HG02885 (cell line): ENCODE results near the gene RRP15.

Experiments
- ATAC-seq: cut with Tn5 transposase; IDR thresholded peaks from one replicate; pipeline ENCODE4 v1.9.1; 2021; ENCODE audit warnings: mild to moderate bottlenecking; ENCODE audit not compliant: unreplicated experiment, poor library complexity

Gene RRP15

GRCh38 chr1:218284917-218285635 lies at the start of gene RRP15:
Gene RRP15, plus strand, starts transcription at chr1:218285293. Its CDS starts 24 bp downstream, at chr1:218285317.
- peak; percentile 100 for ATAC-seq

DNA sequence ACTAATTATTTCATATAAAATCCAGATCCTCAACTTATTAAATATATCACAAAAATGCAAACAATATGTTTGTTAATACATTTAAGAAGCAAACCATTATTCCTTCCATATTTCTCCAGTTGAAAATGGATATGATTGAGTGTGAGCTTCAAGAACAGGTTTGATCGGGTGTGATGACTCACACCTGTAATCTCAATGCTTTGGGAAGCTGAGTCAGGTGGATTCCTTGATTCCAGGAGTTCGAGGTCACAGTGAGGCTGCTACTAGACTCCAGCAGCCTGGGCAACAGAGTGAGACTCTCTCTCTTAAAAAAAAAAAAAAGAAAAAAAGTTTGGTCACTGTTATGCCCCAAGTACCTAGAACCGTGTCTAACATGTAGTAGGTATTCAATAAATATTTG lies 42.9 kb upstream of the RRP15 start:
- ATAC-seq = no peak

- ATAC-seq = no peak
Observed at GRCh38 chr1:218247339-218247738, 37.8 kb upstream of the RRP15 start.

DNA sequence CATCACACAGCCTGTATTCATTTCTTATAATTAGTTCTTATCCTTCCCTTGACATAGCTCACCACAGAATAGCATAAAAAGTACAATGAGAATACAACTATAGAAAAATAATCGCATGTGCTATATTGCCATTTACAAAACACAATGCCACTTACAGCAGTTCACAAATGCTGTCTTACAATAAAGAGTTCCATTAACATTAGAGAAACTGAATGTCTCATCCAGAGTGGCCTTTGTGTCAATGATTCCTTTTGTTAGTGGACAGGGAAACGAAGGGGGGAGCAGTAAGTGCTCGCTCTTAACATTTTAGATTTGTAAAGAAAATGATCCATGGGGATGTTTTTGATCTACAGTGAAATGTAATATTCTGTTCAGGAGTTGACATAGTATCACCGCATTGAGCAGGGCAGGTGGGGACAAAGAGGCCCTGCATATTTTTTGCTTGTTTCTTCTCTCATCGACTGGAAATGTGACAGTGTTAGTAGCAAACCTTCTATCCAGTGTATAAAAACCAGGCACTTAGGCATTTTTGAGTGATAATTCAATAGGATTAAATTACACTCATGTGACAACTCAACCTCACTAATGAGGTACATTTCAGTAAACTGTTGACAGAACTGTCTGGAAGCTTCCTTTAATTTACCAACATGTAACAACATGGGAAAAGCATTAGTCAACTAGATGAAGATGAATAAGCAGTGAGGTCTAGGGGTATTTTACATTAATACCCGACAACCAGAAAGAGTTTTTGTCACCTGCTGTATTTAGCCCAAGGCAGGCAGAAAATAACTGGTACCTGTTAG lies 35.6 kb upstream of the RRP15 start:
- ATAC-seq = no peak

DNA sequence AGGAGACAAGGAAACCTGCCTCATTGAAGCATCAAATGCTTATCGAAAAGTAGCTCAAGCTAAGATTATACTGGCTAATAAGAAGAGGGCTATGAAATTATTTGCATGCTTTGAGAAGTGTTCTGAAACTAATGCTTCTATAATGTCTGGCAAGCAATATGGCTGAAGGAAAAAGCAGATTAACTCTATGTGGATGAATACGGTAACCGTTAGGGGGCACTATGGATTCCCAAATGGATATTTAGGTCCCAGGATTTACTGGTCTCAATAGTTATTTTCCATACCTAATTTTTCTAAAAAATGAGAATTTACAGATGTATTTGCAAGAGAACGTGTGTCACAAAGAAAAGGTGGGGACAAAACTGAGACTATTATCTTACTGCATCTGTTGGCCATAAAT lies 34.6 kb upstream of the RRP15 start:
- ATAC-seq = no peak

GRCh38 chr1:218254296-218254946 lies 30.7 kb upstream of the RRP15 start:
- ATAC-seq = no peak

GRCh38 chr1:218255090-218255489 lies 30.0 kb upstream of the RRP15 start:
- no peak for ATAC-seq

GRCh38 chr1:218257371-218257770 lies 27.7 kb upstream of the RRP15 start:
- ATAC-seq = no peak

GRCh38 chr1:218257971-218258370 lies 27.1 kb upstream of the RRP15 start:
- ATAC-seq = no peak

GRCh38 chr1:218259339-218259738 lies 25.8 kb upstream of the RRP15 start:
- ATAC-seq = no peak

GRCh38 chr1:218259800-218260199 lies 25.3 kb upstream of the RRP15 start:
- ATAC-seq = peak; percentile 84

DNA sequence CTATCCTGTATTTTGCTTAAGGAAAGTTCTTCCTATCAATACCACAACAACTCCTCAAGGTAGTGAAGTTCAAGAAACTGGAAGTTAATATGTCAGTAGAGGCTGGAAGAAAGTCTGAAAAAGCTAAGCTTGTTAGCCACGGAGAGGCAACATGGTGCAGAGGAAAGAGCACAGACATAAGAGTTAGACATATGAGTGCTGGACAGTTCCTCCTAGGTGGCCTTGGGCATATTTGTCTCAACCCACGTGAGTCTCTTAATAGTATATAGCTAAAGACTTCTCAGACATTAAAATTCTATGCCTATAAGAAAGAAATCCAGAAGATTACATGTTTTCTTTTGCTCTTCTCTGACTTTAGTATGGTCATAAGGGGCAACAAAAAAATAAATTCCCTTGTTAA lies 22.8 kb upstream of the RRP15 start:
- no peak for ATAC-seq

DNA sequence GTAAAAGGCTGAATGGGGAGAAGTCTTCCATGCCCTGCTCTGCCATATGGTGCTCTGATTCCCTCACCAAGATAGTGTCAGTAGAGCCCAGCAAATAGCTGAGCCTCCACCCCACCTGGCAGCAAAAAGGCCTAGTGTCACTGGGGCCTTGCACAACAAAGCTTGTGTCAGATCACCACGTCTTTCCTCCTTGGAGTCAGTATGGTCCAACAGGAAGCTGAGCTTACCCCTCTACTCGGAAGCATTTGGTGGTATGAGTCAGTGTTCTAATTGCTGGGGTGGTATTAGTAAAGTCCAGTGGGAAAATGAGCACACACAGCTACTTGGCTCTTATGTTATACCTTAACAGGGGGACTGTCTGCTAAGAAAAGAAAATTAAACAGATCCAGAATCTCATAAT lies 18.7 kb upstream of the RRP15 start:
- ATAC-seq = no peak

- no peak for ATAC-seq
Observed at GRCh38 chr1:218272366-218272765, 12.7 kb upstream of the RRP15 start.

DNA sequence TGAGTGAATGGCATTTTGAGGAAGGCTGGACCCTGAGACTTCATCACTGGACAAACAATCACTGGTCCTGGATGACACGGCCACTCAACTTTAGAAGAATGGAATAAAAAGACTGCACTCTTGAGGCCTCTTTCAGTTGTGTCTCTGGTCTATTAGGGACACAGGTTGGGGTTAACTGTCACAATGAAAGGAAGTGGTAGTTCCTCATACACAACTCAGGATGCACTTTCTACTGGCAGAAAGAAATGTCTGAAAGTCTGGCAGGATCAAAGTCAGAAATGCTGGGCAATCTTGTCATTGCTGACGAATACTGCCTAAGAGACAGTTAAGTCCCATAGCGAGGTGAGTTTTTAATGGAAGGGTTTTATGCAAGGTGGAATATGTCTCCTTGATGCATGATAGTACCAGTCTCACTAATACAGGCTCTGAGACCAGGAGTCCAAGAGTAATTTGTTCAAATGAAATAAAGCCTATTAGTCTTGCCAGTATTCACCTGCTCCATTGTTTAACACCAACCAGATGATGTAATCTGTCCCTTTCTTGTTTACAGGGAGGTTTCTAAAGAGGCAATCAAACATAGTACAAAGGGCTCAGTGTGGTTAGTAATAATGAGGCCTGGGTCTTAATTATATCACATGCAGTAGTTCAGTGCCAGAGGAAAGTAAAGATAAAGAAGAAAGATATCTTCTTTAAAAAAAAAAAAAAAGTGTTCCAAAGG lies 11.2 kb upstream of the RRP15 start:
- ATAC-seq = no peak

DNA sequence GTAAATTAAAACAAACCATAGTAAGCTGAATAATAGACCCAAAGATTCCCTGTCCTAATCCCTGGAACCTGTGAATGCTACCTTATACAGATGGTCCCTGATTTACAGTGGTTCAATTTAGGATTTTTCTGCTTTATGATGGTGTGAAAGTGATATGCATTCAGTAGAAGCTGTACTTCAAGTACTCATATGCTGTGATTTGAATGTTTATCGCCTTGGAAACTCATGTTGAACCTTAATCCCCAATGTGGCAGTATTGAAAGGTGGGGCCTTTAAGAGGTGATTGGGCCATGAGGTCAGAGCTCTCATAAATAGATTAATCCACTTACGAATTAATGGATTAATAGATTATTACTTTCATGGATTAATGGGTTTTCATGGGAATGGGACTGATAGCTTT lies 10.6 kb upstream of the RRP15 start:
- no peak for ATAC-seq

DNA sequence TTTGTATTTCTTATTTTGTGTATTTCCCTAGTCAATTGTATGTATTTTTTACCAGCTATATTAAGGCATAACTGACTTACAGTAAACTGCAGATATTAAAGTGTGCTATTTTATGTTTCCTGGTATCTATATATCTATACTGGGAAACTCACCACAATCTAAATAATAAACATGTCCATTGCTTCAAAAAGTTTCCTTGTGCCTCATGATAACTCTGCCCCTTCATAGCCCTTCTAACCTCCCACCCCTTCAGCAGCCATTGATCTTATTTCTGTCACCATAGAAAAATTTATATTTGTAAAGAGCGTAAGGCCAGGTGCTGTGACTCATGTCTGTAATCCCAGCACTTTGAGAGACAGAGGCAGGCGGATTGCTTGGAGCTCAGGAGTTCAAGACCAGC lies 9.3 kb upstream of the RRP15 start:
- no peak for ATAC-seq

DNA sequence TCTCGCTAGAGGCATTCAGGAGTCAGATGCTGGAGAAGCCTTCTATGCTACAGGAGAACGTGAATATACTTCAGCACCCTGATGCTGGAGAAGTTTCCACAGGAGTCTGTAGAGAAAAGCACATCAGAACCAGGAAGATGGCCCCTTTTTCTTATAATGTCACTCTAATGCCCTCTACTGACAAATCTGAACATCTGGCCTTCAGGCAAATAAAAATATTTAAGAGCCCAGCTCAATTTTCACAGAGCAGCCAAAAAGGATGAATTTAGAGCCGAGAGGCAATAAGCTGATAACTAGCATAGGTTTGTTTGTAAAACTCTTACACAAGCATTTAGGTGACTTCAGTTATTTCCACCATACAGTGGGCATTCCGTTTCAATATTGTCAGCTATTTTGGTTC lies 3.8 kb upstream of the RRP15 start:
- ATAC-seq = no peak

DNA sequence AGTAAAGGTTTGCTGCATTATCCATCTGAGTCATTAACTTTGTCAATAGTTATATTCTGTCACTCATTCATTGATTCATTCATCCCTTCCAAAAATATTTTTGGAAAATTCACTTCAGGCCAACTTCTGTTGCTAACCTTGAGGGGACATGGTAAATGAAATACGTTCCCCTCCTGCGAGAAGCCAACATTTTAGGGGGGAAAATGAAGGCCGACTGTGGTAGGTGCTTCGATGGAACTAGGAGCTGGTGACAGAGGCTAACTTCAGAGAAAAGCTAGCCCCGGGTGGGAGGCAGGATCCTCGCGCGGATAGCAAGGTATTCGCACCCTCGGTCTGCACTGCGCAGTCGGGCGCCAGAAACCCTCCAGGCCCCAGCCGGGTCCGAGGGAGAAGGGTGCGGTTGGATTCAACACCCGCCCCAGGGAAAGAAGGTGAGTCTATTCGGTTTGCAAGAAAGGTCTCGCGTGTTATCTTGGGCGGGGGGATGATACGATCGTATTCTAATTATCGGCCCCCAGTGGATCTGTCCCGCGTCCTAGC lies 646 bp upstream of the RRP15 start:
- no peak for ATAC-seq

DNA sequence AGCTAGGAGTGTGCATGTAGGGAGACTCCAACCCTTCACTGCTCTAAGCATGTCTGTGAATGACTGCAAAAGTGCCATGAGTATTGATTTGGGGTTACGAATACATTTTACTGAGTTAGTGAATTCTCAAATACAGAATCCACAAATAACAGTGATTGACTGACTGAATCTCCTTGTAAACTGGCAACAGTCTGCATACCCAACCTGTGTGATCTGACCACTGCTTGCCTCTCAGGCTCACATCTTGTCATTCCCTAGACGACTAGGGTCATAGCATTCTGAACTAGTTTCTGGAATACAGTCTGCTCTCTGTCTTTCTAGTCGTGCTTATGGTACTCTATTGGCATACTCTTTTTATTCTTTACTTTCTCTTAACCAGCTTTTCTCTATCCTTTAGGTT lies 7.4 kb downstream of the RRP15 start:
- no peak for ATAC-seq
